ENCODE results near the gene ADAM15.
A peak's percentile ranks its signal among the peaks of the same experiment; 100 is the strongest.

ADAM15 gene

DNA sequence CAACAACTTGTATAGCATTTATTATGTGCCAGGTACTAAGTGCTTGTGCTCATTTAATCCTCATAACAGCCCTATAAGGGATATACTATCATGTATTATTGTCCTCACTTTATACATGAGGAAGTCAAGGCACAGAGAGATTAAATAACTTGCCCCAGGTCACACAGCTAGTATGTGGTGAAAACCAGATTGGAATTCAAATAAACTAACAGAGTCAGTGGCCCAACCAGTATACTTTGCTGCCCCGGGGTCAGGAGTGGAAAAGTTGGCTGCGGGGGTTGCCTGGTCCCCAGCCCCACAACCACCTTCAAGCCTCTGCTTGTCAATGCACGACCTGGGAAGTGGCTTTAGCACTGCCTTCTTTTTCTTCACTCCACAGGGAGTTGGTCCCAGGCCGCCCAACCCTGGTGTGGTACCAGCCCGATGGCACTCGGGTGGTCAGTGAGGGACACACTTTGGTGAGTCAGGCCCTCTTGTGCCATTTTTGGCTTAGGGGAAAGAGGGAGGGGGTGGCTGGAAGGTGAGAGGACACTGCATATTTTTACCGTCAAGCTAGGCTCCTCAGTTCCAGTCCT is 2.5 kb downstream of the ADAM15 start:
- DNase-seq = no peak

DNA sequence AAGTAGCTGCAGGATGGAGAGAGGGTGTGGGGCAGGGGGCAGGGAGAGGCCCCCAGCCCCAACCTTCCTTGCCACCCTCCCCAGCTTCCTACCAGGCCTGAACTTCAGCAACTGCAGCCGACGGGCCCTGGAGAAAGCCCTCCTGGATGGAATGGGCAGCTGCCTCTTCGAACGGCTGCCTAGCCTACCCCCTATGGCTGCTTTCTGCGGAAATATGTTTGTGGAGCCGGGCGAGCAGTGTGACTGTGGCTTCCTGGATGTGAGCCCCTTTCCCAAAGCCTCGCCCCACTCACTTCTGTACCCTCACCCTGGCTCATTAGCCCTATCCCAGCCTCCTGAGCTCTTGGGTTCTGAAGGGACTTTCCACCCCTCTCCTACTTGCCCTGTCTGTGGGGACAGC is 6.0 kb downstream of the ADAM15 start:
- DNase-seq = no peak

DNA sequence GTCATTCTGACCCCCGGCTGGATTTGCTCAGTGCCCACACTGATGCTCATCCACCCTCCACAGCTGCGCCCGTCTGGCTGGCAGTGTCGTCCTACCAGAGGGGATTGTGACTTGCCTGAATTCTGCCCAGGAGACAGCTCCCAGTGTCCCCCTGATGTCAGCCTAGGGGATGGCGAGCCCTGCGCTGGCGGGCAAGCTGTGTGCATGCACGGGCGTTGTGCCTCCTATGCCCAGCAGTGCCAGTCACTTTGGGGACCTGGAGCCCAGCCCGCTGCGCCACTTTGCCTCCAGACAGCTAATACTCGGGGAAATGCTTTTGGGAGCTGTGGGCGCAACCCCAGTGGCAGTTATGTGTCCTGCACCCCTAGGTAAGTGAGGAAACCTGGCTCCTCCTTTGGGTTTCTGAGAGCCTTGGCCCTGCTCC is 6.7 kb downstream of the ADAM15 start:
- DNase-seq = no peak

DNA sequence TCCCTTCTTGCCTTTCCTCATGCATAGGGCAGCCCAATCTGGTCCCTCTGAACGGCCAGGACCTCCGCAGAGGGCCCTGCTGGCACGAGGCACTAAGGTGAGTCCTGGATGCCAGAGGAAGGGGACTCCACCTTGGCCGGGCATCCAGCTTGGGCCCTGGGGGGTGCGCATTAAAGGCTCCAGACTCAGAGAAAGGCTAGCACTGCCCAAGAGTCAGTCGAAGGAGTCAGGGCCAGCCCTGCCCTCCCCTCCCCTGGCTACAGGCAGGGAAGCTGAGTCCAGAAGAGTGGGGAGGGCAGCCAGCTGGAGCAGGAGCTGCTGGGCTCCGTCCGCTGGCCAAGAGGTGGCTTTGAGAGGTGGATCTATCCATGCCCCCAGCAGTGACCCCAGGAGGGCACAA is 9.6 kb downstream of the ADAM15 start:
- no peak for DNase-seq

DNA sequence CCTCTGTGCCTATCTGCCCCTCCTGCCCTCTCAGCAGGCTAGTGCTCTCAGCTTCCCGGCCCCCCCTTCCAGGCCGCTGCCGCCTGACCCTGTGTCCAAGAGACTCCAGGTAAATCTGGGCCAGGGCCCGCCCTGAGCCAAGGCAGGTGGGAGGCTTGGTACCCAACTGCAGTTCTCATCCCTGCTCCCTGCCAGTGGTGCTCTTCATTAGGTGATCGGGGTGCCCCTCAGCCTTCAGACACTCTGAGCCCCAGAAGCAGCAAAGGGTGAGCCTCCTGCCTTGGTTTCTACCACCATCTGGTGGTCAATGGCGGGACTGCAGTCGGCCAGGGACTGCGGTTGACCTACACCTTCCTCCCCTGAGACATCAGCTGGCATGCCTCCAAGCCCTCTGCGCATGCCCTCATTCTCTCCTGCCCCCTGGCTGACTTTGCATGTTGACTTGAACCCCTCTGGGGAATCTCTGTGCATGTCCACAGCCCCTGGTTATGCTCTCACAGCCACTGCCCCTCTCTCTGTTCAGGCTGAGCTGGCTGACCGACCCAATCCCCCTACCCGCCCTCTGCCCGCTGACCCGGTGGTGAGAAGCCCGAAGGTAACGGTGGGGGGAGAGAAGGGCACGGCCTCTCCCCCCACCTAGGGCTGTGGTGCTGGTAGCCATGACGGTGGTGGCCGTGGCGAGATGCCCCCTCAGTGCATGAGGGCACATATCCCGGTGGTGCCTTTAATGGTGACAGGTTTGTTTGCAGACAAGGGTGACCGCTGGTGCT is 10.4 kb downstream of the ADAM15 start:
- peak; percentile 75 for DNase-seq

DNA sequence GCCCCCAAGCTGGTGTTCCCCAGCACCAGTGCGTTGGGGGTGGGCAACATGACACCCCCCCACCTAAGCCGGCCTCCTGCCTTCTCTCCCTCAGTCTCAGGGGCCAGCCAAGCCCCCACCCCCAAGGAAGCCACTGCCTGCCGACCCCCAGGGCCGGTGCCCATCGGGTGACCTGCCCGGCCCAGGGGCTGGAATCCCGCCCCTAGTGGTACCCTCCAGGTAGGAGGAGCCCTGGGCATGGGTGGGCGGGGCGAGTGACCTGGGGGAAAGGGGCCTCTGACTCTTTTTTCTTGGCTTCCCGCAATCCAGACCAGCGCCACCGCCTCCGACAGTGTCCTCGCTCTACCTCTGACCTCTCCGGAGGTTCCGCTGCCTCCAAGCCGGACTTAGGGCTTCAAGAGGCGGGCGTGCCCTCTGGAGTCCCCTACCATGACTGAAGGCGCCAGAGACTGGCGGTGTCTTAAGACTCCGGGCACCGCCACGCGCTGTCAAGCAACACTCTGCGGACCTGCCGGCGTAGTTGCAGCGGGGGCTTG is 11.1 kb downstream of the ADAM15 start:
- DNase-seq = no peak

DNA sequence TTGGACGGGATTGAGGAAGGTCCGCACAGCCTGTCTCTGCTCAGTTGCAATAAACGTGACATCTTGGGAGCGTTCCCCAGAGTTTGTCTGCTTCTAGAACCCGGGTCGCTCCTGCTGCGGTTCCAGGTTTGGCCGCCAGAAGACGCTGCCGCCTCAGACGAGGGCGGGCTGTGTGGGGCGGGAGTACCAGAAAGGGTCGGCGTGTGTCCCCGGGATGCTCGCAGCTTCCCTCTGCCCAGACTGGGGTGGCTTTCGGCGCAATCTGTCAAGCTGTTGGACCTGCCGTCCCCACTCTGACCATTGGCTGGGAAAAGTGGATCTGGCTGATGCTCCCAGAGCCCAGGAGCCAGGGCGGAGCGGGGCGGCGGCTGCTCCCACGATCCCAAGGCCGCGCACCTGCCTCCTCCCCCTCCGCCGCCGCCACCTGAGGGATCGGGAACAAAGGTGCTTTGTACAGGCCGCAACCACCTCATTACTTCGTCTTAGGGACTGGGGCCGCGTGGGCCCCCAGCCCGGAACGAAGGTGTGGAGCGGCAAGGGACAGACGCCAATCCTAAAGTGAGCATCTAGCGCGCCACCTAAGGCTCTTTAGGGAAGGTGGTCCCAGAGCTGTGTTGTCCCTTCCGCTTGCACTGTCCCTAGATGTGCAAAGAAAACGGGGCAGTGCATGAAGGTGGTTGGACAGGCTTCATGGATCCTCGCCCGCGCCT is 11.7 kb downstream of the ADAM15 start:
- no peak for DNase-seq

DNA sequence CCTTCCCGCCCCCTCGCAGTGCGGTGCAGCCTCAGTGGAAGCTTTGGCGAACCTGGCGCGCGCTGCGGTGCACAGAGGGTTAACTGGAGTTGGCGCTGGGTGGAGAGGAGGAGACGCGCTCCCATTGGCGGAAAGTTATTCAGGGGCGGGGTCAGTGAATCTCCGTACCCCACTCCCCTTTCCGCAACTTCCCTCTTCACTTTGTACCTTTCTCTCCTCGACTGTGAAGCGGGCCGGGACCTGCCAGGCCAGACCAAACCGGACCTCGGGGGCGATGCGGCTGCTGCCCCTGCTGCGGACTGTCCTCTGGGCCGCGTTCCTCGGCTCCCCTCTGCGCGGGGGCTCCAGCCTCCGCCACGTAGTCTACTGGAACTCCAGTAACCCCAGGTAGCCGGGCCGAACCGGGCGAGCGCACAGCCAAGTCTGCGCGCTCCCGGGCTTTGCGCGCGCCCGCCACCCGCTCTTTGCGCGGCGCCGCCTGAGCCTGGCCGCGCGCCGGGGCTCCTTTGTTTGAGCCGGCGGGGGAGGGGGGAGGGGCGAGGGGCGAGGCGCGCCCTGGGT is 12.5 kb downstream of the ADAM15 start, which contains the start of gene EFNA4:
Gene EFNA4, plus strand, starts transcription at position 191 of the 561 bp plus-strand sequence. Its CDS starts 84 bp downstream, at position 275.
- DNase-seq = no peak

DNA sequence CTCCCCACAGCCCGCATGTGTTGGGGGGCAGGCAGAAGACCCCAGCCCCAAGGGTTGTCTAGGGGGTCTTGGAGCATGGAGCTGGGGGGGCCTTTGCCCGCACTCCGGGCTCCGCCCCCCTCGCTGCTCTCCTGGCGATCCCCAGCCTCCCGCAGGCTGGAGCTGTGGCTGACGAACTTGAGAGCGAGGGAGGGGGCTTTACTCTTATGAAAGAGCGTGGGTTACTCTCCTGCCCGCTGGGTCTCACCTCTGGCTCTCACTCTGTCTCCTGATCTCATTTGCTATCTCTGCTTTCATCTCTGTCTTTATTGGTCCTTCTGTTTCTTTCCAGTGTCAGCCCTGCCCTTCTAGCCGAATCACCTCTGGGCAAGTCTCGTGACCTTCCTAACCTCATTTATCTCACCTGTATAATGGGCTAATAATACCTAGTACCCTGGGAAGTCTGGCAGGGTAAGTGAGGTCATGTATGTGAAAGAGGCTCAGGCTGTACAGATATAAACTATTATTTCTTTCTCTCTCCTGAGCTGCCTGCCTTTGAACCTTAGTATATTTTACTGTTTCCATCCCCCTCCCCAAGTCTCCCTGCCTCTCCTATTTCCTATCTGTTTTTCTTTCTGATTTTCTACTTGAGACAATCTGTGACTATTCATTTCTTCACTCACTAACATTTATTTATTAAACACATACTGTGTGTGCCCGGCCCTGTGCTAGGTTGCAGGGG is 13.2 kb downstream of the ADAM15 start:
- DNase-seq = no peak

DNA sequence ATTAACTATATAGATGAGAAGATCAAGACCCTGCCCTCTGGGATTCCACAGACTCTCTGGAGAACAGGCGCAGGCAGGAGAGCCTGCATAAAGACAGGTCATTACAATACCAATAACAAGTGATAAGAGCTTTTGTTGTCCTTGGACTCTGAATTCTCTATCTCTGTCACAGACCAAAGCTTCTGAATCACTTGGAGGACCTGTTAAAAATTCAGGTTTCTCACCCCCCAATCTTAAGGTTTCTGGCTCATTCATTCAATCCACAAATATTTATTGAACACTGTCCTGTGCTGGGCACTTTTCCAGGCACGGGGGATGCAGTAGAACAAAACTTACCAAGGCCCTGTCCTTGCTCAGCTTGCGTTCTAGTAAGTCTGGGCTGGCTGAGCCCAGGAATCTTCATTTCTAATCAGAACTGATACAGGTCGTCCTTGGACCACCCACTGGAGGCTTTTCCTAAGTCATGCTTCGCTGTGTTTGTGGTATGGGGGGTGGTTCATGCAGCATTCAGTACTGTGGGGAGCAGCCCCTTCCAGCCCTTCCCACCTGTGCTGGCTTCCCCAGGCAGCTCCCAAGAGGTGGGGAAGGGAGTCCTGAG is 13.8 kb downstream of the ADAM15 start:
- no peak for DNase-seq

DNA sequence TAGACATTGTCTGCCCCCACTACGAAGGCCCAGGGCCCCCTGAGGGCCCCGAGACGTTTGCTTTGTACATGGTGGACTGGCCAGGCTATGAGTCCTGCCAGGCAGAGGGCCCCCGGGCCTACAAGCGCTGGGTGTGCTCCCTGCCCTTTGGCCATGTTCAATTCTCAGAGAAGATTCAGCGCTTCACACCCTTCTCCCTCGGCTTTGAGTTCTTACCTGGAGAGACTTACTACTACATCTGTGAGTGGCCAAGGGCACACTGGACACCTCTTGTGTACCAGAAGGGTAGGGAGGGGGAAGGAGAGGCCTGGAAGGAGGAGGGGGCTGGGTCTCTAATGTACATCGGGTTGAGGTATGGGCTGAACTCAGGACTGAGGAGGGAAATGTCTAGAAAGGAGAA is 15.7 kb downstream of the ADAM15 start:
- no peak for DNase-seq

DNA sequence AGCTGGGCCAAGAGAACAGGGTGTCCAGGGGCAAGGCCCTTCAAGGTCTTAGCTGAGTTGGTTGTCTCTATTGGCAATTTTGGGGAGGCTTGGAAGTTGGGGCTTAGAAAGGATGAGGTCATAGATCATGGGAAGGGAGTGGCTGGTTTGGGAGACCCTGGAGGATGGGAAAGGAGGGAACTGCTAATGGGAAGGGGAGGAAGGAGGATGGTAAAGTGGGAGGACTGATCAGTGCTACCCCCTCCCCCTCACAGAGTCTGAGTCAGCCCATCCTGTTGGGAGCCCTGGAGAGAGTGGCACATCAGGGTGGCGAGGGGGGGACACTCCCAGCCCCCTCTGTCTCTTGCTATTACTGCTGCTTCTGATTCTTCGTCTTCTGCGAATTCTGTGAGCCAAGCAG is 17.5 kb downstream of the ADAM15 start:
- no peak for DNase-seq

DNA sequence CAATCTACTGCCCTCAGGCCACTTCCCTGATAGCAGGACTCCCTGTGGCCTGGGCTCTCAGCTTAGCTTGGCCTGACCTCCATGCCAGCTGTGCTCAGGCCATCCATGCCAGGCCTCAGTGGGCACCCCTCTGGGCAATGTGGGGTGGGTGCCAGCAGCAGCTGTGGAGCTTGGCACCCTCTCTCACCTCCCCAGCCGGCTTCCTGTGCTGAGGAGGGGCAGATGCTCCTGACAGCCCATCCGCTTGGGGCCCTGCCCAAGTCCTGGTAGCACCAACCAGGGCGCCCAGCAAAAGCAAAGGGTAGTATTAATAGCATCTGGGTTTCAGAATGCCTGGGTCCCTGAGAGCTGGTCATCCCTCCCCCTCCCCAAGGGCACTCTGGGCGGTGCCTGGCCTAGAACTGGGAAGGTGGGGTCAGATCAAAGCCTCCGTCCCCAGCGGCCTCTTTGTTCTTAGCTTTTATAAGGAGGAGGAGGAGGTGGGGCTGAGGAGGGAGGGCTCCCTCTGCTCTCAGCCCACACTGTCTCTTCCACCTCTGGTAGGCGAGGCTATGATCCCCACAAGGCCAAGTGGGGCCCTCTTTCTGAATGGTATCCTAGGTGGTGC is 18.5 kb downstream of the ADAM15 start:
- no peak for DNase-seq

DNA sequence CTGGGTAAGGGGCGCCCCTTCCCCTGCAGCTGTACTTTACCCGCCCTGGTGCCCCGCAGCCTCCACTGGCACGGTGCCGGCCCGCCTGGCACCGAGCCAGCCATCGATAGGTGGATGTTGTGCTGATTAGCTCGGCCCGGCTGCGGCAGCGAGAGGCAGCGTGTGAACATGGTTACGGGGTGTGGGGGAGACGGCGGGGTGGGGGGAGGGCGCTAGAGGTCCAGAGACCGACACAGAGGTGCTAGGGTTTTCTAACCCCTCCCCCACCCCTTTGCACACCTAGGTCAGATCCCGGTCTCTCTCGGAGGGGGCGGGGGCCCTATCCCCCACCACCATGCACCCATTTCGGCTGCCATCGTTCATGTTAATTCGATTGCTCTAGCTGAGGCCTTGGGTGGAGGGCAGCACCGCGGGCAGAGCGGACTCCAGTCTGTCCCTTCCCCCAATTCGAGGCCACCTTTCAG is 19.1 kb downstream of the ADAM15 start:
- no peak for DNase-seq

DNA sequence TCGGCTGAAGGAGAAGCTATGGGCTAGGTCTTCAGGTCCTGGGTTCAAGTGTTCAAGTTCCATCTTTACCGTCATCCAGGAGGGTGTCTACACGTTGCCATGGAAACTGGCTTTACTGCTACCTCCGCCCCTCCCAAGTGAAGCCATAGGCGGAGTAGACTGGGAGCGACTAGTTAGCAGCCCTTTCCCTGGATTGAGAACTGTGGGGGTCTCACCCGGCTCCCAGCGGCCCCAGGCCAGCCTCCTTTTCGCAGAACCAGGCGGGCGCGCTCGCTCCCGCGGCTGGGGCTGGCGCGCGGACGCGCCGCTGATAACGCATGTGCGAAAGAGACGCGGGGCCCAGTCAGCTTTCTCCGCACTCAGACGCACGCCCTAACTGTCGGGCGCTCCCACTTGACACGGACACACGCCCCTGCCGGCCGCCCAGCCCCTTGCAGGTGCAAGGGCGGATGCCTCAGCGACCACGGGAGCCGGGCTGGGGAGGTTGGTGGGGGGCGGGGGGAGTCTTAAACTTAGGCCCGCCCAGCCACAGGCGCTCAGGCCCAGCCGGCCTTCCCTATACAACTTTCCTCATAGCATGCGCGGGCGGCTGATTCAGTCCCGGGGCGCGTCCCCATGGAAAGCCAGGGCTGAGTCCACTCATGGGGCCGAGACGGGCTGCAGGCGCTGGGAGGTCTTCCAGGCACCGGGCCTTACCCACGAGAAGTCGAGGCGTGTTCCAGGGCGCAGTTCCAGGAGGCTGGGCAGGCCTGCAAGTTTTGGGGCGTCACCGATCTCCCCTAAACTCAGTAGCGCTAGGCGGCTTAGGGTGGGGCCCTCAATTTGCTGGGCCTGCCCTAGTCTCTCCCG is 19.8 kb downstream of the ADAM15 start:
- no peak for DNase-seq

DNA sequence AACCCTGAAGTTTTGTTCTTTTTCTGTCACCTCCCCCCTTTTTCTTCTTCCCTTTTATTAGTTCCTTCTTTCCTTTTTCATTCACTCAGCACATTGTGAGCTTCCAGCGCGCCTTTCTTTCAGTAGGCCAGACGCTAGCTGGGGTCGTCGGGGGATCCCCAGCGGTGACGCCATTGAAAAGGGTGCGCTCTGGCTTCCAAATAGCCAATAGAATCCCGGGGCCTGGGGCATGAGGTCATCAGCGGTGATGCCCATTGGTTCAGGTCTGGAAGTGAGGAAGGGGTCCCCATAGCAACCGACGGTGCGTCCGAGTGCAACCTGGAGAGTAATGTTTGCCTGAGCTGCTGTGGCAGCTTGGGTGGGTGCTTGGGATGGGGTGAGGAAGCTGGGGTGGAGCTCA is 20.6 kb downstream of the ADAM15 start:
- DNase-seq = no peak

DNA sequence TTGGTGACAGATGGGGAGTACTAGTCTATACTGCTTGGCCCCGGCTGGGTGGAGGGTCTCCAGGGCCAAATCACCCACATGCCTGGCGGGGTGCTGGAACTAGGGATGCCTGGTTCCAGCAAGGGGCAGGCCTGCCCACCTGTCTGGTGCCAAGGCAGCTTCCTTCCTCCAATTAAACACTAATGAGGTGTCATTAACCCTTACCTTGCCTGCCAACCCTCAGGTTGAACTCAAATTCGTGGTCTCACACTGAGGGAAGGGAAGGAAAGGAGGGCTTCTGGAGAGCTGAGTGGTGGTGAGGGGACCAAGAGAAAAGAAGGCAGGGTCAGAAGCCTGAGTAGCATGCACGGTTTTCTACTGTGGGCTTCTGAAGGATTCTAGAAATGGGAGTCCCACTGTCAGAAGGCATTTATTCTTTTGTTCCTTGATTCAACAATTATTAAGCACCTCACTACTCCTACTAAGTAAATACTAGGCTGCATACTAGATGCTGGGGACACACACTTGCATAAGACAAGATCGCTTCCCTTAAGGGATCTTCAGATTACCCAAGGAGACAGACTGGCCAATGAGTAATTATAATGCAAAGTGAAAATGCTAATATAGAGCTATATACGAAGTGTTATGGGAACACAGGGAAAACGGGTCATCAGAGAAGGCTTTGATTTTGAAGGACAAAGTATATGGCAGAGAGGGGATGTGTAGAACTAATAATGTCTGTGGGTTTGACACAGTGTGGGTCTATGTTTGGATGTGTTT is 21.6 kb downstream of the ADAM15 start:
- DNase-seq = no peak

DNA sequence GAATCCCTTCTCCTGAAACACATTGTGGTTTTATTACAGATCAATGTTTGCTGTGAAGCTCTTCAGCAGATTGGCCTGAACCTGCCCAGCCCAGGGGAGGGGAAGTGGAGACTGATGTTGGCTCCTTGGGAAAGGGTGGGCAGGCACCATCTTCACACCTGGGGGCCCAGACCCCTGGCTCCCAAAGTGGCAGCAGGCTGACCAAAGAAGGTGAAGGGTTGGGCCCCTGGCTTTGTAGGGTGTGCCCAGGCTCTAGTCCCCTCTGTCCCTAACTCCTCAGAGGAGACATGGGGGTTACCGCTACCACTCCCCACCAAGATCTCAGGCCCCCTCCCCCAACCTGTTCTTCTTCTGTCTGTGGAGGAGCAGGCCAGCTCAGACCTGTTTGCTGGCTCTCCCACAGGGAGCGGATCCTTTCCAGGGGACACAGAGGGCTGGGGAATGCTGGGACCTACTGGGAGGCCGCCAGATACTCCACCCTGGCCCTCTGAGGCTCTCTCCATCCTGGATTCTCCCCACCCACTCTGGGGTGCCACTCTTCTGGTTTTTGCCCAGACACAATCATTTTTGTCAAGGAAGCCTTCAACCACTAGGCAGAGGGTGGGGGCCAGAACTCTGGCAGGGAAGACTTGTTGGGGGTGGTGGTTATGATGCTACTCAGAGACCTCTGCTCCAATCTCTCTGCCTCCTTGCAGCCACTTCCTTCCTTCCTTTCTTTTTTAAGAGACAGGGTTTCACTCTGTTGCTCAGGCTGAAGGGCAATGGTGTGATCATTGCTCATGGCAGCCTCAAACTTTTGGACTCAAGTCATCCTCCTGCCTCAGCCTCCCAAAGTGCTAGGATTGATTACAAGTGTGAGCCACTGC is 22.5 kb downstream of the ADAM15 start:
- DNase-seq = no peak

DNA sequence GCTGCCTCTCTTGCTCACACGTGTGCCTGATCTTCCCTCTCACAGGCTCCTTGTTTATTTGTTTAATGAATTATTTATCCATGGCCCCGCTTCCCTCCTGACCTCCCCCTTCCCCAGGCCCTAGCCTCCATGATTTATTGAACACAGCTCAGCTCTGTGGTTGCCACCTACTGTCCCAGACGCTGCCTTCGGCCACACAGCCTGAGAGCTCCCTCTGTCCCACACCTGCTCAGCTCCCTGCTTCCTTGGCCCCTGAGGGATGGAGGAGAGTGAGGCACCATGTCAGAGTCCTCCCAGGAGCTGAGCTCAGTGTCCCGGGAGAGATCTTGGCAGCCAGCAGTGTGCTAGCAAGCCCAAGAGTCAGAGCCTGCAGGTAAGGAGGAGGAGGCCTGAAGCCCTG is 24.4 kb downstream of the ADAM15 start:
- no peak for DNase-seq
